Brain microvascular endothelial cell (primary cell): Measurements from ENCODE around the gene GRIK1.

ENCODE experiments used
- DNase-seq: peaks from one replicate; pipeline ENCODE4 v3.0.0-alpha.2; 2020
- H3K27ac ChIP-seq: fragments of 250-450 bp; sonication (Bioruptor Pico); 2 replicates; pipeline ENCODE4 v1.5.1; 2020; ENCODE audit warnings: mild to moderate bottlenecking, moderate library complexity
- H3K27me3 ChIP-seq: fragments of 250-450 bp; sonication (Bioruptor Pico); replicated peaks from 2 replicates; pipeline ENCODE4 v1.5.1; 2020; ENCODE audit warnings: mild to moderate bottlenecking
- H3K36me3 ChIP-seq: fragments of 250-450 bp; sonication (Bioruptor Pico); replicated peaks from 2 replicates; pipeline ENCODE4 v1.5.1; 2020; ENCODE audit warnings: mild to moderate bottlenecking
- H3K4me3 ChIP-seq: 2 replicates; pipeline ENCODE4 v1.5.1; 2011; ENCODE audit warnings: low read depth, mild to moderate bottlenecking, control low read depth, low read length, moderate library complexity
- in situ Hi-C: cut with HindIII; loops from 2 replicates; pipeline ENCODE4 v1.10.0; 2017; ENCODE audit warnings: low sequenced_read_pairs, low pct_ligation_motif_present
- TF ChIP-seq, protein P1 (sequence below): IDR thresholded peaks from 2 replicates; pipeline ENCODE4 v1.5.1; 2011; ENCODE audit warnings: low read depth, mild to moderate bottlenecking, moderate library complexity, low read length, control low read depth, inconsistent platforms; ENCODE audit errors: missing control alignments

GRIK1 gene

GRCh38 chr21:29641001-29641634 is 298.7 kb downstream of the GRIK1 start:
- in situ Hi-C loops = no loop called here
- no peak for DNase-seq
- Histone ChIP-seq H3K36me3 (no peaks in the 10 kb centered on the region), H3K27ac (no peak overlapping the region), H3K4me3 (no peak overlapping the region), H3K27me3 (no peaks in the 10 kb centered on the region)
- TF ChIP-seq, protein P1, sequence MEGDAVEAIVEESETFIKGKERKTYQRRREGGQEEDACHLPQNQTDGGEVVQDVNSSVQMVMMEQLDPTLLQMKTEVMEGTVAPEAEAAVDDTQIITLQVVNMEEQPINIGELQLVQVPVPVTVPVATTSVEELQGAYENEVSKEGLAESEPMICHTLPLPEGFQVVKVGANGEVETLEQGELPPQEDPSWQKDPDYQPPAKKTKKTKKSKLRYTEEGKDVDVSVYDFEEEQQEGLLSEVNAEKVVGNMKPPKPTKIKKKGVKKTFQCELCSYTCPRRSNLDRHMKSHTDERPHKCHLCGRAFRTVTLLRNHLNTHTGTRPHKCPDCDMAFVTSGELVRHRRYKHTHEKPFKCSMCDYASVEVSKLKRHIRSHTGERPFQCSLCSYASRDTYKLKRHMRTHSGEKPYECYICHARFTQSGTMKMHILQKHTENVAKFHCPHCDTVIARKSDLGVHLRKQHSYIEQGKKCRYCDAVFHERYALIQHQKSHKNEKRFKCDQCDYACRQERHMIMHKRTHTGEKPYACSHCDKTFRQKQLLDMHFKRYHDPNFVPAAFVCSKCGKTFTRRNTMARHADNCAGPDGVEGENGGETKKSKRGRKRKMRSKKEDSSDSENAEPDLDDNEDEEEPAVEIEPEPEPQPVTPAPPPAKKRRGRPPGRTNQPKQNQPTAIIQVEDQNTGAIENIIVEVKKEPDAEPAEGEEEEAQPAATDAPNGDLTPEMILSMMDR = no peak

- H3K27me3 ChIP-seq = no peaks in the 10 kb centered on the region
- no peak overlapping the region for H3K27ac ChIP-seq
- in situ Hi-C loops = no loop called here
- H3K4me3 ChIP-seq = no peak overlapping the region
- no peak for DNase-seq
- TF ChIP-seq, protein P1 = no peak
- no peaks in the 10 kb centered on the region for H3K36me3 ChIP-seq
Observed at GRCh38 chr21:29640080-29640508, 299.7 kb downstream of the GRIK1 start.

GRCh38 chr21:29639366-29640079 is 300.3 kb downstream of the GRIK1 start:
- Histone ChIP-seq H3K4me3 (no peak overlapping the region), H3K36me3 (no peaks in the 10 kb centered on the region), H3K27me3 (no peaks in the 10 kb centered on the region), H3K27ac (no peak overlapping the region)
- no peak for DNase-seq
- in situ Hi-C loops = no loop called here
- TF ChIP-seq, protein P1 = no peak

GRCh38 chr21:29638761-29639327 is 301.0 kb downstream of the GRIK1 start:
- DNase-seq = no peak
- Histone ChIP-seq H3K4me3 (no peak overlapping the region), H3K36me3 (no peaks in the 10 kb centered on the region), H3K27ac (no peak overlapping the region), H3K27me3 (no peaks in the 10 kb centered on the region)
- in situ Hi-C loops = no loop called here
- TF ChIP-seq, protein P1 = no peak

DNA sequence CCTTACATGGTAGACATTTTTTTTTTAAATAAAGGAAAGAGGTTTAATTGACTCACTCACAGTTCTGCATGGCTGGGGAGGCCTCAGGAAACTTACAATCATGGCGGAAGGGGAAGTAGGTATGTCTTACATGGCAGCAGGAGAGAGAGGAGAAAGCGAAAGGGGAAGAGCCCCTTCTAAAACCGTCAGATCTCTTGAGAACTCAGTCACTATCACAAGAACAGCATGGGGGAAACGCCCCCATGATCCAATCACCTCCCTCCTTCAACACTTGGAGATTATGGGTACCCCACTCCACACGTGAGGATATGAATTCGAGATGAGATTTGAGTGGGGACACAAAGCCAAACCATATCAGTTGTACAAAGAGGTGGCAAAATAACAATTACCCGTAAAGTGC is 301.7 kb downstream of the GRIK1 start:
- H3K36me3 ChIP-seq = no peaks in the 10 kb centered on the region
- H3K27me3 ChIP-seq = no peaks in the 10 kb centered on the region
- TF ChIP-seq, protein P1 = no peak
- no peak overlapping the region for H3K4me3 ChIP-seq
- in situ Hi-C loops = no loop called here
- H3K27ac ChIP-seq = no peak overlapping the region
- DNase-seq = no peak
